Suprapubic skin (tissue), 3 donors: ENCODE results near the gene CLSTN2.

Experiments used
- EP300 ChIP-seq: sonication (generic); formaldehyde crosslinking; IDR thresholded peaks from one replicate; pipeline ENCODE4 v1.6.1; 2017; ENCODE audit warnings: antibody characterized with exemption
- POLR2A ChIP-seq, 2 donors: fragments of 450-650 bp; IDR thresholded peaks; one replicate each; pipeline ENCODE4 v1.6.1; 2017; ENCODE audit warnings: antibody characterized with exemption in 2 of 2, mild to moderate bottlenecking in 2 of 2, moderate library complexity in 2 of 2
- TF ChIP-seq, protein P1 (sequence below), 2 donors: fragments of 200-600 bp in 1 of 2; fragments of 450-650 bp in 1 of 2; sonication (generic) in 1 of 2; IDR thresholded peaks; one replicate each; pipeline ENCODE4 v1.5.1; 2016 to 2019; ENCODE audit warnings: antibody characterized with exemption in 2 of 2, mild to moderate bottlenecking in 1 of 2, moderate library complexity in 1 of 2

DNA sequence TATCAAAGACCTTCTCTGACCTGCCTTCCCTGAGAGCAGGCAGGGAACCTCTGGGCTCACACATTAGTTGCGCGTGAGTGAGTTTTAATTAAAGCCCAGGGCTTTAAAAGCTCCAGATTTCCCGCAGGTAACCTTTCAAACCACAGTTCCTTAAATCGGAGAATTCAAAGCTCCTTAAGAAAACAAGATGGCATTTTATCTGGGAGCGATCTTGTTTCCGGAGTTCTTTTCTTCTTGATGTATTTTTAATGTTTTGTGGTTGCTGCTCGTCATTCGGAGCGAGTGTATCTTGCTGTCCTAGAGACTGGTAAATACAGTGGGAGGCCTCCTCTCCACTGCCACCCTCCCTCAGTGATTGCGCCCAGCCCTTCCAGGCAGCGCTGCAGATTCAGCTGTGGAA, 284.3 kb downstream of the CLSTN2 start:
- no peak for TF ChIP-seq POLR2A (IDR thresholded peaks at IDR 0.05)
- no peak for TF ChIP-seq EP300
- TF ChIP-seq, protein P1, sequence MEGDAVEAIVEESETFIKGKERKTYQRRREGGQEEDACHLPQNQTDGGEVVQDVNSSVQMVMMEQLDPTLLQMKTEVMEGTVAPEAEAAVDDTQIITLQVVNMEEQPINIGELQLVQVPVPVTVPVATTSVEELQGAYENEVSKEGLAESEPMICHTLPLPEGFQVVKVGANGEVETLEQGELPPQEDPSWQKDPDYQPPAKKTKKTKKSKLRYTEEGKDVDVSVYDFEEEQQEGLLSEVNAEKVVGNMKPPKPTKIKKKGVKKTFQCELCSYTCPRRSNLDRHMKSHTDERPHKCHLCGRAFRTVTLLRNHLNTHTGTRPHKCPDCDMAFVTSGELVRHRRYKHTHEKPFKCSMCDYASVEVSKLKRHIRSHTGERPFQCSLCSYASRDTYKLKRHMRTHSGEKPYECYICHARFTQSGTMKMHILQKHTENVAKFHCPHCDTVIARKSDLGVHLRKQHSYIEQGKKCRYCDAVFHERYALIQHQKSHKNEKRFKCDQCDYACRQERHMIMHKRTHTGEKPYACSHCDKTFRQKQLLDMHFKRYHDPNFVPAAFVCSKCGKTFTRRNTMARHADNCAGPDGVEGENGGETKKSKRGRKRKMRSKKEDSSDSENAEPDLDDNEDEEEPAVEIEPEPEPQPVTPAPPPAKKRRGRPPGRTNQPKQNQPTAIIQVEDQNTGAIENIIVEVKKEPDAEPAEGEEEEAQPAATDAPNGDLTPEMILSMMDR (IDR thresholded peaks at IDR 0.05), result no peak
